NB4 (cell line): Measurements from ENCODE around the gene SLC26A9.

Experiments
- MYC ChIP-seq: IDR thresholded peaks from 2 replicates; pipeline ENCODE4 v1.6.1; 2011; ENCODE audit warnings: low read depth, low read length
- TF ChIP-seq, protein P1 (sequence below): IDR thresholded peaks from one replicate; pipeline ENCODE4 v1.5.1; 2012; ENCODE audit warnings: low read depth, low read length

DNA sequence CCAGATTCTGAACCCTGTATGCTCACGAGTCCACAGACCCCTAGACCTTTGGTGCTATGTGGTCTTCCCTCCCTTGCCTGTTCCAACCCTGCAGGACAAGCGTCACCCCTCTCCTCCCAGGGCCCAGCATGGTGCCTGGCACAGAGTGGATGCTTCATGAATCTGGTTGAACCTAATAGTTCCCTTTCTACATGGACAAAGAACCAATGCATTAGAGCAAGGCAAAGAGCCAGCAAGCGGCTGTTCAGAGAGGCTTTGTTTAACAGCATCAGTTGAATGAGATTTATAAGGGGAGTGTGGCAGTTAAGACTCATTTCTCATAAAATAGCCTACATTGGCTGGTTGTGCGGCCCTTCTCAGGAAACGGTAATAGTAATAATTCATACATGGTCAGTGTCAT, 14.9 kb downstream of the SLC26A9 start:
- TF ChIP-seq MYC = no peak
- TF ChIP-seq, protein P1, sequence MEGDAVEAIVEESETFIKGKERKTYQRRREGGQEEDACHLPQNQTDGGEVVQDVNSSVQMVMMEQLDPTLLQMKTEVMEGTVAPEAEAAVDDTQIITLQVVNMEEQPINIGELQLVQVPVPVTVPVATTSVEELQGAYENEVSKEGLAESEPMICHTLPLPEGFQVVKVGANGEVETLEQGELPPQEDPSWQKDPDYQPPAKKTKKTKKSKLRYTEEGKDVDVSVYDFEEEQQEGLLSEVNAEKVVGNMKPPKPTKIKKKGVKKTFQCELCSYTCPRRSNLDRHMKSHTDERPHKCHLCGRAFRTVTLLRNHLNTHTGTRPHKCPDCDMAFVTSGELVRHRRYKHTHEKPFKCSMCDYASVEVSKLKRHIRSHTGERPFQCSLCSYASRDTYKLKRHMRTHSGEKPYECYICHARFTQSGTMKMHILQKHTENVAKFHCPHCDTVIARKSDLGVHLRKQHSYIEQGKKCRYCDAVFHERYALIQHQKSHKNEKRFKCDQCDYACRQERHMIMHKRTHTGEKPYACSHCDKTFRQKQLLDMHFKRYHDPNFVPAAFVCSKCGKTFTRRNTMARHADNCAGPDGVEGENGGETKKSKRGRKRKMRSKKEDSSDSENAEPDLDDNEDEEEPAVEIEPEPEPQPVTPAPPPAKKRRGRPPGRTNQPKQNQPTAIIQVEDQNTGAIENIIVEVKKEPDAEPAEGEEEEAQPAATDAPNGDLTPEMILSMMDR = no peak
